ENCODE measurements around the gene SCAMP4.

DNA sequence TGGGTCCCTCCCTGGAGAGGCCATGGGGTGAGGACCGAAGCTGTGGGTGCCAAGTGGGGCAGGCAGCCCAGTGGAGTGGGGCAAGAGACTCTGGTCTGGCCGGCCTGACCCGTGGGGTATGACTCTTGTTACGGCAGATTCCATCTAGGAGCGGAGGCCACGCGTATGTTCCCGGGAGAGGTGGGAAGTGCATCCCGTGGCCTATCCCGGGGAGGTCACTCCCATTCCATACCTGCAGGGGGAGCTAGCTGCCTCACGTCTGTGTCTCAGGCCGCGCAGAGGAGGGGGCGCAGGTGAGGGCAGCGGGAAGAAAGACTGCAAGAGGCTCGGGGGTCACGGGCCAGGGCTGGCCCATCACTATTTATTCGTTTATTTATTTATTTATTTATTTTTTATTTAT, 40.7 kb downstream of the SCAMP4 start:
- TF ChIP-seq, protein P1, sequence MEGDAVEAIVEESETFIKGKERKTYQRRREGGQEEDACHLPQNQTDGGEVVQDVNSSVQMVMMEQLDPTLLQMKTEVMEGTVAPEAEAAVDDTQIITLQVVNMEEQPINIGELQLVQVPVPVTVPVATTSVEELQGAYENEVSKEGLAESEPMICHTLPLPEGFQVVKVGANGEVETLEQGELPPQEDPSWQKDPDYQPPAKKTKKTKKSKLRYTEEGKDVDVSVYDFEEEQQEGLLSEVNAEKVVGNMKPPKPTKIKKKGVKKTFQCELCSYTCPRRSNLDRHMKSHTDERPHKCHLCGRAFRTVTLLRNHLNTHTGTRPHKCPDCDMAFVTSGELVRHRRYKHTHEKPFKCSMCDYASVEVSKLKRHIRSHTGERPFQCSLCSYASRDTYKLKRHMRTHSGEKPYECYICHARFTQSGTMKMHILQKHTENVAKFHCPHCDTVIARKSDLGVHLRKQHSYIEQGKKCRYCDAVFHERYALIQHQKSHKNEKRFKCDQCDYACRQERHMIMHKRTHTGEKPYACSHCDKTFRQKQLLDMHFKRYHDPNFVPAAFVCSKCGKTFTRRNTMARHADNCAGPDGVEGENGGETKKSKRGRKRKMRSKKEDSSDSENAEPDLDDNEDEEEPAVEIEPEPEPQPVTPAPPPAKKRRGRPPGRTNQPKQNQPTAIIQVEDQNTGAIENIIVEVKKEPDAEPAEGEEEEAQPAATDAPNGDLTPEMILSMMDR (conservative IDR thresholded peaks at IDR 0.05; ENCODE audit: low read length): peak; percentile 71
- no peak for TF ChIP-seq EZH2phosphoT487 (IDR thresholded peaks at IDR 0.05; ENCODE audit: borderline replicate concordance, low read depth, low read length)

All from OCI-LY7 (cell line).